Medulla oblongata (tissue), 1 donor: ENCODE data around the gene NDUFB8.
A peak's percentile ranks its signal among the peaks of the same experiment; 100 is the strongest.

Source experiments
- DNase-seq: peaks from one replicate; pipeline ENCODE4 v3.0.0-alpha.2; 2015; ENCODE audit errors: extremely low spot score

Gene NDUFB8

GRCh38 chr10:100507357-100507732, 22.3 kb downstream of the NDUFB8 start:
- no peak for DNase-seq

- DNase-seq, result no peak
Observed at GRCh38 chr10:100506596-100507356, 22.9 kb downstream of the NDUFB8 start.

GRCh38 chr10:100505164-100505563, 24.5 kb downstream of the NDUFB8 start:
- no peak for DNase-seq

DNA sequence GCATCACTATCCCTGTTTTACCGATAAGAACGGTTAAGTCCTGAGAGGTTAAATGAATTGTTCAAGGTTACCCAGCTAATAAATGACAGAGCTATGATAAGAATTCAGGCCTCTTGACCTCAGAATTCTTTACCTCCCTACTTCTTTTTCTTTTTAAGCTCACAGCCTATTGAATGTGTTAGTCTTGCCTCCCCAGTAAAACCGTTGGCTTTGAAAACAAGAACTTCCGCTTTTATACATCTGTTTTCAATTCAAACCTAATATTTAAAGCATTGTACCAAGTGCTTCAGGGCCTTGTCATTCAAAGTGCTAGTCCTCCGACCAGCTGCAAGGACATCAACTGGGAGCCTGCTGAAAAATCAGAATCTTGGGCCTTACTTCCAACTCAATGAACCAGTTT, 25.6 kb downstream of the NDUFB8 start:
- DNase-seq, result no peak

- DNase-seq, result no peak
Observed at GRCh38 chr10:100502926-100503494, 26.7 kb downstream of the NDUFB8 start.

- no peak for DNase-seq
Observed at GRCh38 chr10:100501423-100501822, 28.2 kb downstream of the NDUFB8 start.

- DNase-seq, result no peak
Observed at GRCh38 chr10:100498059-100498458, 31.6 kb downstream of the NDUFB8 start.

DNA sequence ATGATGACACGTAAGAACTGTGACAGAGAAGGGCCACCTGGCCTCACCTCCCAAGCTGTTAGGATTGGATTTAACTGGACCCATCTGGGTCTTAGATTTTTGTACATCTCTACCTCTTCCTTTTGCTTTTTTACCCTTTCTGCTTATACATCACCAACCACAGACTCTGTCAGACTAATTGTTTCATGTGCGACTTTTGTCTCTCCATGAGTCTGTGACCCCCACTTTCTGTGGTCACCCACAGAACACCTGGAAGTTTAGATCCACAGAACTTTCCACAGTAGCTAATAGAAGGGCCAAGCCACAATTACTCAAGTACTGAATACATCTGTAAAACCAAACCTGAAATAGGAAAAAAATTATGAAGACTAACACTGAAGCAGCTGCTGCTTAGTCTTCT, 33.1 kb downstream of the NDUFB8 start:
- DNase-seq, result no peak

GRCh38 chr10:100490531-100490930, 39.1 kb downstream of the NDUFB8 start:
- DNase-seq, result no peak

DNA sequence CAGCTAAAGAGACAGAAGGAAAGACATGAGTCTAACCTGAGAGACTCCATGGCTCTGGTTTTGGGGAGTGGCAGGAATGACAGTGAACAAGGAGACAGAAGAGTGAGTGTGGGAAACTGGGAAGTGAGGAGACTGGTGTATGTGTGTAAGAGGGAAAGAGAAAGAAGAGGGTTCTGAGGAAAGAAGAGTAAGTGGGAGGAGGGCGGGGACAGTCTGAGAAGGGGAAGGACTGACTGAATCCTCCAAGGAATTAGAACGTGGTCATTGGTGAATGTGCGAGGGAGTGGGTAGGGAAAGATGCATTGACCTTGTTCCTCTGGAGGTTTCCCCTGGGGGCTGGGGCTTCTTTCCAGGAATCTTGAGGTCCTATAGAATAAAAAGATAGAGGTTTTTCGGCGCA, 40.3 kb downstream of the NDUFB8 start:
- DNase-seq, result no peak

- no peak for DNase-seq
Observed at GRCh38 chr10:100487529-100487928, 42.1 kb downstream of the NDUFB8 start.

DNA sequence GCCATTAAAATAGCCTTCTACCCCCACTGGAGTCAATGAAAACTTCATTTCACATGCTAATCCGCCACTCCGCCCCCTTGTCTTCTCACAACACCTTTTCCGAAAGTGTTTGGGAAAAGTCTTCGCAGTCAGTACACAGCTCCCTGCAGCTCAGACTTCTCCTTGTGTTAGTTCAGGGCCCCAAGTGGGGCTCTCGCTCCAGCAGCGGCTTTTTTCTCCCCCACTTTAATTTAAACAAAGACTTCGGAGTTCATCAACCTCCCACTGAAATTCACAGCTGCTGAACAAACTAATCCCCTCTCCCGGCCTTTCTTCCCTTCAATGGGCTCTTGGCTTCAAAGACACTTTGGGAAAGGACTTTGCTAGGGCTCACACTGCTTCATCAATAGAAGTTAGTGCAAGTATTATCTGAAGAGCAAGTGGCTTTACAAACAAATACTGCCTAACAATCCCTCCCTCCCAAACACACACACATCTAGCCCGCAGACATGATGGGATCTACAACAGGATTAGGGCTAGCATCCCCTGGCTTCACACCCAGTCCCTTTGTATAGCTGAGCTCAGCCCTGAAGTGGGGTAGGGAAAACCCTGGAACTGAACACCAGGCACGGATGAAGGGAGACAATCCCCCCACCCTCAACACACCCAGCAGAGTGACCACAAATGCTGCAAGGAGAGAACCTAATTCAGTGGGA, 43.7 kb downstream of the NDUFB8 start:
- no peak for DNase-seq

DNA sequence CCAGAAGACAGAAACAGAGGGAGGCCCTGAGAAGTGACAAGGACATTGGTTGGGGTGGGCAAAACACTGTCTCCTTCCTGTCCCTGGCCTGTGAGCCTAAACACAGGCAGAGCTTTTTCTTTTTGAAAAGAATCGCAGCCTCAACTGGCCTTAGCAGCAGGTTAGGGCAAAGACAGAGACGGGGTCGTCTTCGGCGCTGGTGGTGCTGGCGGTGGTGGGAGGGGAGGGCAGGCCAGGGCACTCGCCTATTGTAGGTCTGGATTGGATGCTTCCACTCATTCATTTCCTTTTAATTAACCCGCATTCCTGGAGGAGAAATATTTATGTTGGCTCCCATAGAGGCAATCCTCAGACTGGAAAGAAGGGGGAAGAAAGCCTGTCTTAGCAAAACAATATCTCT, 44.3 kb downstream of the NDUFB8 start:
- DNase-seq, result no peak

GRCh38 chr10:100483876-100484666, 45.6 kb downstream of the NDUFB8 start:
- no peak for DNase-seq

DNA sequence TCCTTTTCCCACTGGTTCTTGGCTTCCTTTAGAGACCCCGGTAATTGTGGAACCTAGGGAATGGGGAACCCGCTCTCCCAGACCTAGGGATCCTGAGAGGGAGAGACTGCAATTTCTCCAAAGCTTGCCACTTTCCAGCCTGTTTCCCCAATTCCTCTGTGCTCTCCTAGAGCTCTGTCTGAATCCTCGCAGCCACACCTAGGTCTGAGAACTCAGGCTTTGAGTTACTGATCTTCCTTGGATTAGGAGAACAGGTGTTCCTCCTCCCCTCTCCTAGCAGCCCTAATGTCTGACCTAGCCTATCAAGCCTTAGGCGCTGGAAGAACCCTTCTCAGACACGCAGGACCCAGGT, 46.9 kb downstream of the NDUFB8 start:
- no peak for DNase-seq

GRCh38 chr10:100482181-100482833, 47.4 kb downstream of the NDUFB8 start:
- peak; percentile 71 for DNase-seq

- peak; percentile 95 for DNase-seq
Observed at GRCh38 chr10:100481462-100482081, 48.1 kb downstream of the NDUFB8 start.

DNA sequence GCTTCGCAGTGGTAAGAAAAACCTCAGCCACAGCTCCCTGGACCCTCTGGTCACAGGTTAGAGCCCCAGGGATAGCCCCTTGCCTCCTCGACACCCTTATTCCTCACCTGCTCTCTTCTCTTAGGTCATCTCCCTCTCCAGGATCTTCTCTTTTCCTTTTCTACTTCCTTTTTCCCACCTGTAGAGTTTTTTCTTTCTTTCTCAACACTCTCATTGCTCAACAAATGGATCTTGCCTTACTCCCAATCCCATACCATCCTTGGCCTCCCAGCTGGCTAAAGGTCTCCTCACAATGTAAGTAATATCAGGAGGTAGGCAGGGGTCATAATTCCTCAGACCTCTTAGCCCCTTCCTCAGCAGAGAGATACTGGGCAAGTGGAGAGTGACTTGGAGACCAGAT, 49.7 kb downstream of the NDUFB8 start:
- no peak for DNase-seq

- DNase-seq, result no peak
Observed at GRCh38 chr10:100479037-100479436, 50.6 kb downstream of the NDUFB8 start.

GRCh38 chr10:100477970-100478369, 51.7 kb downstream of the NDUFB8 start:
- DNase-seq, result no peak
